Skin of body (tissue), 2 donors: ENCODE results near the gene MRM2. TPM values are rescaled to one million over a fixed set of nuclear protein-coding genes. Genes with fewer than 3 reads are reported as not detected.
A peak's percentile ranks its signal among the peaks of the same experiment; 100 is the strongest.

ENCODE experiments used
- DNase-seq: peaks from one replicate; lab custom pipeline; 2025; lab: John Stamatoyannopoulos, UW
- total RNA-seq: library from RNA; depleted of rRNA; stranded (reverse); fragments of >200 nt; gene quantifications from one replicate; pipeline ENCODE4 v1.2.3, GENCODE V29; 2014

Gene MRM2
- total RNA-seq, 1 donor from 2014 or later, result 12.4 TPM

DNA sequence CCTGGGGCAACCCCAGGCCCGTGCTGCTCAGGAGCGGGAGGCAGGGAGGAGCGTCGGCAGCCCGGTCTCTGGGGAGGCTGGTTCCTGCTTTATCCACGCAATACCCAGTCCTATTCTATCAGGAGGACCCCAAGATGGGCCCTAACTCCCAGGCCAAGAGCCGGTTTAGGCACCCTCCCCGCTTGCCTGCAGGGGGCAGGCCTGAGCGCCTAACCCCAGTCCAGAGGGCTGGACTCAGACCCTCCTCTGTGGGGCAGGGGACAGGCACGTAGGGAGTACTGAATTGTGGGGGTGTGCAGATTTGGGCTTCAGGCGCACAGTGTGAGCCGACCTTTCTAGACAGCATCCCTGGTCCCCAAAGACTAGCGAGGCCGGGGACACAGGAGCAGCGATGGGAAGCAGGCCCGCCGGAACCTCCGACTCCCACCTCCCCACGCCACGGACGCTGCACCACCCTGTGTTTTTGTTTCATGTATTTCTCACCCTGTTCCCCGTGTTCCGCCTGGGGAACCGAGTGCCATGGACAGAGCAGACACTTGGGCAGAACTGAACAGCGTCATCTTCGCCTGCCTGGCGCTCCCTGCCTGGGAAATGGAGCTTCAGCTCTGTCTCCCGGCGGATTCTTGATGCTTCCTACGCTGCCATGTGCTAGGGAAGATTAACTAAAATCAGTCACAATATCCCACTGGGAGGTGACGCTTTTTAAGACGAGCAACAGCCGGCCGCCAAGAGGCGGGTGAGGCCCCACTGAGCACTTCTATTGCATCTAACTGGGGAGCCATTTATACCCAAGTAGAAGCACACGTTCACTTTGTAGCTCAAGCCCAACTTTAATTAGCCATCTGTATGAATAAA is 5.4 kb upstream of the MRM2 start:
- peak; percentile 37 for DNase-seq

DNA sequence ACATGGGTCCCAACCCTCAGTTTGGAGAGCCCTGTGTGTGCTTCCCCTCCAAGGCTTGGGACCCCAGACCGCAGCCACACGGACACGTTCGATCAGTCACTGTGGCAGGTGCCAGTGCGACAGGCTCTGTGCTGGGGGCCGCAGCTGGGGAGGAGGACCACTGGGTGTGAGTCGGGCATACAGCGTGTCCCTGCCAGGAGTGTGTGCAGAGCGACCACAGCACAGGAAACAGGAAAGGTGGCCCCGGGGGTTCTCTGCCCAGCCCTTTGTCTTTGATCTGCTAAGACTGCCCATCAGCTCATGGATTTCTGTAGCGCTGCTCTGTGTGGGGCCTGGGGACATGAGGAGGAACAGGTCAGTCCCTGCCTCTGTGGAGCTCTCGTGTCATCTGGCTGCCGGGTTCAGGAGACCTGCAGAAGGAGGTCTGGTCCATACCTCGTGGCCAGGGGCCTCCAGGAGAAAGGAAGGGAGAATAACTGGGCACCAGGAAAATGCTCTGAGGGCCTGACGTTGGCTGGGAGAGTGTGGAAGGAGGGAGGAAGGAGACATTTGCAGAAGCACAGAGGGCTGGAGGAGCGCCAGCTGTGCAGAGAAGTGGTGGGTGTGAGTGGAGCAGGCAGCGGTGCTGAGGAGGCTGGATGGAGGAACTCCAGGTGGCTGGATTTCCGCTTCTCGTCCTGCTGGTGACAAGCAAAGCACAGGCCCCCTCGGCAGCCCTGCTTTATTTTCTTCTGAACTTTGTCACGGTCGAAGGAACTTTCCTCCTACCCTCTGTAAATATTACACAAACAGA is 4.1 kb upstream of the MRM2 start:
- no peak for DNase-seq

- no peak for DNase-seq
These were observed 2.5 kb upstream of the MRM2 start for GRCh38 chr7:2244404-2244995.

GRCh38 chr7:2243458-2243857 is 1.5 kb upstream of the MRM2 start:
- no peak for DNase-seq

DNA sequence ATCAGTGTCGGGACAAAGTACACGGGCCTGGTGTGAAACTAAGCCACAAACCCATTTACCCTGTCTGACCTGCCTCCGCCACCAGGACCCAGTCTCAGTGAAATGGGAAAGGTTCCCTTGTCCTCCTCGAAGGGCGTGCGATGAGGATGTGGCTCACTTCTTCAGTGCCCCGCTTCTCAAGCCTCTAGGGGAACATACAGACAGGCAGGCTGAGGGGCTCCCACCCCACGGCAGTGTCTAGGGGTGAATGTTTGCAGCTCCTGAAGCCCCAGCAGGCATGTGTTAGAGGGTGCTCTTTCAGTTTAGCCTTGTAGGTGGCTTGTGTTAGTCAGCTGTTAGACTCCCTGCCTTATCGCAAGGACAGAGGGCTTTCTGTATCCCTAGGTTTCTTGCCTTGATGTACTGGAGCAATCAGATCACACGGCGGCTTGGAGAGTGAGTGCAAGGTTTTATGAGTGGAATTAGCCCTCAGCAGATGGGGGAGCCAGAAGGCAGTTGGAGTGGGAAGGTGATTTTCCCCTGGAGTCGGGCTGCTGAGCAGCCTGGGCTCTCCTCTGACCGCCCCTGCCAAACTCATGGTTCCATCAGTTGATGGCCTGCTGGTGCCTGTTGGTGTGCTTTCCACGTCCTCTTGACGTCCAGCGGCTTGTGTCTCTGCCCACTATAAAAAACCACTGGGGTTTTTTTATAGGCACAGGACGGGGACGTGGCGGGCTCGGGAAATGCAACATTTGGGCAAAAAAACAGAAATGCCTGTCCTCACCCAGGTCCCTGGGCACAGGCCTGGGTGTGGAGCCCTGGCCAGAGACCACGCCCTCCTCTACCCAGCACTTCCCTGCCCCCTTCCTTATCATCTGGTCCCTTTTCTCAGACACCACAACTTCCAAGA is 780 bp upstream of the MRM2 start:
- DNase-seq, result no peak

DNA sequence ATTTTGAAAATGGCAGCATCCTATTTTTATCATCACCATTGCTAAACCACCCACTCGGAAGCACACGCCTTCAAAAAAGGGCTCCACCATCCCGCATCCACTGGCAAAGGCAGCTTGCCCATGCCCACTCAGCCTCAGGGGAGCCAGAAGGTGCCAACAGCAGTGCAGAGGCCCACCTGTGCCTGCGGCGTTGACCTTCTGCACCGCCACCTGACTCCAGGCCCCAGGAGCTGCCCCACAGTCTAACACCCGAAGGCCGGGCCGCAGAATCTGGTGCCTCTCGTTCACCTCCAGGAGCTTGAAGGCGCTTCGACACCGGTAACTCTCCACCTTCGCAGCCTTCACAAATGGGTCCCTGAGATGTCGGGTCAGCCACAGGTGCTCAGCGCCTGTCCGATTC is 2.8 kb downstream of the MRM2 start:
- DNase-seq, result no peak

DNA sequence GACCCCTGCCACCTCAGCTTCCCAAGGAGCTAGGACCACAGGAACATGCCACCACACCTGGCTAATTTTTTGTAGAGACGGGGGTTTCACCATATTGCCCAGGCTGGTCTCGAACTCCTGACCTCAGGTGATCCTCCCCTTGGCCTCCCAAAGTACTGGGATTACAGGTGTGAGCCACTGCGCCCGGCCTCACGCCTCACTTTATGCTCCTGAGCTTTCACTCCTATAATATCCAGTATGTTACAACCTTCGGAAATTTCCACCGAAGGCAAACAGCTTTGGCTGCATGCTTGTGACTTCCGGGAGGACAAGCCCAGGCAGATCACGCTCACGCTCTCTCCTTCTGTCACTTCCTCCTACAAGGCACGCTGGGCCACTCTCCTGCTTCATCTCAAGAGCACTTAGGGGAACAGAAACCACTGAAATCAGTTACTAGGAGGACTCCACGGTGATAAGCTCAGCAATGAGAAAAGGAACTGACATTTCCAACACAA is 4.8 kb downstream of the MRM2 start:
- no peak for DNase-seq

DNA sequence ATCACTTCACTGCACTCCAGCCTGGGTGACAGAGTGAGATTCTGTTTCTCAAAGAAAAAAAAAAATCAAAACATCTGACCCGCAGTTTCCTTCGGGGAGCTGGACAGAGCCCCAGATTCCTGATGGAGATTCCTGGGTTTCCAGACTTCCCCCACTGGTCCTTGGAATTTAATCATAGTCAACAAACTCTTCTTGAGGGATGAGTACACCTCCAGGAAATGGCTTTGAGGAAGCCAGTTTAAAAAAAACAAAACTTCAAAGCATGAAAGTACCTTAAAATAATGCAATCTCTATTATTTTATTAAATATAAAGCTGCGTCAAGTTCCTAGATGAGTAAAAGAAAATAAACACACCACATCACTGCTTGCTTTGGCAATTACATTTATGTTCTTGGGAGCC is 8.1 kb downstream of the MRM2 start:
- DNase-seq, result no peak

DNA sequence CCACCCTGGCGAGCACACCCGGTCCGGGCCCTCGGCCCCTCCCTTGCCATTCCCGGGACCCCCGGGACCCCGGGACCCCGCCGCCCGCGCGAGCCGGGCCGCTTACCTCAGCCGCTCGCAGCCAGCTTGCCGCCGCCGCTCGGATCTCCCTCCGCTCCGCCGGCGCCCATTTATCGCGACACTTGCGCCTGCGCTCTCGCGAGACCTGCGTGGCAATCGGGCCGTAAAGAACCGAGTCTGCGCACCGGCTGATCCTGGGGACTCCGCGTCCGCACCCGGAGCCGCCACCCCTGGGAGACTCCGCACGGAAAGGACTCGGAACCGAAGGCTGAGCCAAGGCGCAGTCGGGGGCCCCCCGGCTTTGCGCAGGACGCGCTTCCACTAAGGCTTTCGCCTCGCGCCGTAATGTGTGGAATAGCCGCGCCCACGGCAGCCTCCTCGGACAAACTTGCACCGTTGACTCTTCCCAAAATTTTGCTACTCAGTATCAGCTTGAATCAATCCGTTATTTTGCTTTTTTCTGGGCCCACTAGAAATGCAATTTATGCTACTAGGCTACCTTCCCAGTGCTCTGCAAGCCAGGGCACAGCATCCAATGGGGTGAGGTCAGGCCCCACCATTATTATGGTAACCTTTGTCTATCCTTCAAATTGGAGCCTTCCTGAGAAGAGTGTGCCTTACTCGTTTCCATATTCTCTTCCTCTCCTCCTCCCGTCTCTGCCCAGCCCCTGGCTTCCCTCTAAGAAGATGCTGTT is 9.1 kb downstream of the MRM2 start, which contains the start of gene MAD1L1:
Gene MAD1L1 (minus strand): TSS at position 180 of the 755 bp plus-strand sequence. CDS start 2,812 bp downstream, outside the sequence.
- peak; percentile 81 for DNase-seq

- DNase-seq, result no peak
These were observed 9.8 kb downstream of the MRM2 start for GRCh38 chr7:2231992-2232765.

GRCh38 chr7:2230882-2231281 is 11.1 kb downstream of the MRM2 start:
- DNase-seq, result no peak

GRCh38 chr7:2230226-2230625 is 11.8 kb downstream of the MRM2 start:
- DNase-seq, result no peak

GRCh38 chr7:2229467-2229866 is 12.5 kb downstream of the MRM2 start:
- DNase-seq, result no peak

DNA sequence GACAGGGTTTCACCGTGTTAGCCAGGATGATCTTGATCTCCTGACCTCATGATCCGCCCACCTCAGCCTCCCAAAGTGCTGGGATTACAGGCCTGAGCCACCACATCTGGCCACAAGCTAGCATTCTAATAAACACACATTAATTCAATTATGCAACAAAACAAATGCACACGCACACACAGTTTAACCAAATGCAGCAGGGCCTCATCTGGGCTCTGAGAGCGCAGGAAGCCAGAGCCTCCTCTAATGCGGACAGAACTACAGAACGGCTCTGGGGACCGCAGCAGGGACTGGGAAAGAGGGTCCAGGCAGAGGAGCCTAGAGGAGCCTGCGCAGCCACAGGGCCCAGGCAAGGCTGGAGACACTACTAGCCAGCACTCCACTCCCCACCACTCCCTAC is 13.1 kb downstream of the MRM2 start:
- peak; percentile 16 for DNase-seq

- DNase-seq, result no peak
These were observed 14.3 kb downstream of the MRM2 start for GRCh38 chr7:2227699-2228098.

- DNase-seq, result no peak
These were observed 16.2 kb downstream of the MRM2 start for GRCh38 chr7:2225830-2226229.

- DNase-seq, result no peak
These were observed 16.7 kb downstream of the MRM2 start for GRCh38 chr7:2225336-2225735.

- no peak for DNase-seq
These were observed 17.1 kb downstream of the MRM2 start for GRCh38 chr7:2224934-2225333.

GRCh38 chr7:2224491-2224928 is 17.5 kb downstream of the MRM2 start:
- DNase-seq, result no peak
